ENCODE measurements around the gene MKRN2. TPM values are rescaled to one million over a fixed set of nuclear protein-coding genes. Genes with fewer than 3 reads are reported as not detected.

Gene MKRN2
- total and polyA plus RNA-seq, 2 of the 13 experiments (the other 11 are each of a cell fraction or from before 2014, with no cell fraction given): 25.5 to 34.3 TPM

GRCh38 chr3:12618426-12618825 is 61.5 kb downstream of the MKRN2 start (continued):
- TF ChIP-seq PREB (CRISPR knock-in tag; IDR thresholded peaks at IDR 0.05) (no peak), REPIN1 (CRISPR knock-in tag; IDR thresholded peaks at IDR 0.05; ENCODE audit: borderline replicate concordance, low read depth) (no peak), ATM (IDR thresholded peaks at IDR 0.05; ENCODE audit: borderline replicate concordance) (no peak), IRF1 (CRISPR knock-in tag; IDR thresholded peaks at IDR 0.05; ENCODE audit: low read depth) (no peak), RBM22 (optimal IDR thresholded peaks at IDR 0.05; ENCODE audit: low read length) (no peak), PRDM4 (CRISPR knock-in tag; IDR thresholded peaks at IDR 0.05; ENCODE audit: borderline replicate concordance) (no peak), ZNF331 (CRISPR knock-in tag; IDR thresholded peaks at IDR 0.05) (no peak)

- H3K27ac ChIP-seq (ENCODE audit: extremely low read length, insufficient read depth, low read length): peak overlapping the region; percentile 26
- no TSS peak for BruUV-seq (replicated peaks)
- intact Hi-C loops (cut with micrococcal nuclease; ENCODE audit: unreplicated experiment) (loop anchor here (10.0 kb wide), 1 partner anchor 54 kb away; no protein-coding TSS in a partner anchor), in situ Hi-C loops (cut with HindIII; ENCODE audit: extremely low pct_ligation_motif_present, low pct_unique_long_range_greater_than_20kb) (no loop called here)
- ChIA-PET CTCF (ENCODE audit: low intra/inter-chr PET ratio, low total read pairs) (no interaction called here), POLR2A (no interaction called here)
- H2AFZ ChIP-seq (ENCODE audit: low read length): no peak overlapping the region
- no peak overlapping the region for H3K4me3 ChIP-seq (replicated peaks in 1 of 3; ENCODE audit: insufficient read depth in 1 of 3, low read depth in 2 of 3, low read length in 3 of 3)
- H3K9ac ChIP-seq (ENCODE audit: insufficient read depth, low read depth, low read length): no peak overlapping the region
- no peak for DNase-seq (ENCODE audit: low spot score)
- no peaks in the 10 kb centered on the region for H3K9me3 ChIP-seq (ENCODE audit: low read length)
- H3K36me3 ChIP-seq (replicated peaks in 1 of 2; ENCODE audit: control insufficient read depth in 1 of 2, insufficient read depth in 2 of 2, low read length in 2 of 2): peaks cover 6 to 26% of the 10 kb centered on the region in 2 experiments
- WGBS (ENCODE audit: low lambda C conversion rate): 97% methylated on average over 6 of the region's 6 CpGs
- FAIRE-seq: no peak
- no peaks in the 10 kb centered on the region for H3K27me3 ChIP-seq (ENCODE audit: control insufficient read depth in 1 of 2, insufficient read depth in 2 of 2, low read length in 2 of 2)
- H3K79me2 ChIP-seq (ENCODE audit: insufficient read depth, low read length): peaks cover 56% of the 10 kb centered on the region
- TF ChIP-seq SRSF4 (IDR thresholded peaks at IDR 0.05; ENCODE audit: low read depth, low read length, poor library complexity, severe bottlenecking) (no peak), NR2F1 (CRISPR knock-in tag; IDR thresholded peaks at IDR 0.05) (no peak), ZNF121 (CRISPR knock-in tag; IDR thresholded peaks at IDR 0.05) (peak; percentile 60; the same call in 1 of the 2 replicates), ZNF577 (CRISPR knock-in tag; IDR thresholded peaks at IDR 0.05; ENCODE audit: borderline replicate concordance, low read depth) (no peak), ZNF580 (CRISPR knock-in tag; IDR thresholded peaks at IDR 0.05; ENCODE audit: borderline replicate concordance, low read depth) (no peak), MNT (IDR thresholded peaks at IDR 0.05) (no peak)
- no peak for ATAC-seq
- H3K4me2 ChIP-seq (ENCODE audit: low read depth, low read length): no peak overlapping the region
- H3K4me1 ChIP-seq (ENCODE audit: insufficient read depth, low read length): peaks cover 35% of the 10 kb centered on the region
- H4K20me1 ChIP-seq (ENCODE audit: insufficient read depth, low read length): peaks cover 18% of the 10 kb centered on the region
These were observed 63.4 kb downstream of the MKRN2 start for GRCh38 chr3:12620305-12620704.
